Heart left ventricle (tissue), 16 donors: ENCODE data around the gene ABLIM2. TPM values are rescaled to one million over a fixed set of nuclear protein-coding genes. Genes with fewer than 3 reads are reported as not detected.

ENCODE experiments used
- ATAC-seq, 4 donors: fragments of 200-7000 bp; cut with Tn5 transposase; one replicate each; pipeline ENCODE4 v1.9.1; 2020 to 2022; ENCODE audit warnings: moderate library complexity in 4 of 4, mild to moderate bottlenecking in 3 of 4, moderate number of reproducible peaks in 1 of 4
- DNase-seq, 5 donors: peaks; one replicate each; pipeline ENCODE4 v3.0.0-alpha.2; 2020
- H3K27ac ChIP-seq, 12 donors: fragments of 200-600 bp; sonication (generic) in 4 of 12; one replicate each; pipeline versions ENCODE4 v1.5.0 to v1.8.0; 2016 to 2022; ENCODE audit warnings: mild to moderate bottlenecking in 2 of 12
- H3K27me3 ChIP-seq, 9 donors: fragments of 200-600 bp; sonication (generic) in 2 of 9; one replicate each; pipeline versions ENCODE4 v1.5.1 to v1.8.0; 2016 to 2022; ENCODE audit warnings: mild to moderate bottlenecking in 3 of 9
- H3K36me3 ChIP-seq, 9 donors: fragments of 200-600 bp; sonication (generic) in 2 of 9; one replicate each; pipeline versions ENCODE4 v1.5.0 to v1.8.0; 2018 to 2022; ENCODE audit warnings: mild to moderate bottlenecking in 2 of 9
- H3K4me1 ChIP-seq, 12 donors: fragments of 200-600 bp; sonication (generic) in 4 of 12; one replicate each; pipeline versions ENCODE4 v1.5.0 to v1.8.0; 2016 to 2022; ENCODE audit warnings: mild to moderate bottlenecking in 3 of 12
- H3K4me3 ChIP-seq, 12 donors: fragments of 200-600 bp; sonication (generic) in 4 of 12; one replicate each; pipeline versions ENCODE4 v1.5.0 to v1.8.0; 2017 to 2022; ENCODE audit warnings: mild to moderate bottlenecking in 9 of 12, moderate library complexity in 4 of 12
- H3K9me3 ChIP-seq, 12 donors: fragments of 200-600 bp; sonication (generic) in 4 of 12; one replicate each; pipeline versions ENCODE4 v1.5.0 to v1.8.0; 2016 to 2022; ENCODE audit warnings: mild to moderate bottlenecking in 1 of 12
- POLR2A ChIP-seq, 2 donors: fragments of 450-650 bp; IDR thresholded peaks; one replicate each; pipeline ENCODE4 v1.6.1; 2017; ENCODE audit warnings: antibody characterized with exemption in 2 of 2, mild to moderate bottlenecking in 2 of 2, moderate library complexity in 2 of 2
- WGBS, 4 donors: extraction: QIAGEN DNeasy Blood & Tissue Kit in 2 of 4; methylation state at CpG; one replicate each; pipeline versions ENCODE4 v1.1.5 to v1.1.7; 2013 to 2018; 5-methylcytosine and 5-hydroxymethylcytosine counted together
- intact Hi-C, 10 donors: fragments of 100-400 bp; cut with DNase I; formaldehyde crosslinking; loops; one replicate each; pipeline versions ENCODE4 v1.11.1 to v1.14.2; 2022
- polyA plus RNA-seq, 2 donors: library from polyadenylated mRNA; stranded (reverse); fragments of 200-250 nt; gene quantifications; one replicate each; pipeline ENCODE4 v1.2.3, GENCODE V29; 2013
- total RNA-seq, 9 donors: library from RNA; depleted of rRNA in 2 of 9; stranded (reverse); fragments of >200 nt in 2 of 9; fragmentation: NEBNext Ultra II Directional in 3 of 9; extraction: Animal tissue kit (Norgen Biotek cat#: 25700) in 3 of 9; gene quantifications; one replicate each; pipeline versions ENCODE4 v1.1.0 to v1.2.4, GENCODE V29; 2016 to 2023
- TF ChIP-seq, protein P1 (sequence below), 12 donors: fragments of 200-600 bp; sonication (generic) in 4 of 12; IDR thresholded peaks; one replicate each; pipeline versions ENCODE4 v1.5.0 to v1.8.0; 2018 to 2022; ENCODE audit warnings: antibody characterized with exemption in 12 of 12, mild to moderate bottlenecking in 5 of 12
- donor health status: ischemic (EF 13 %, LVEDD 7.1; RV severe dilation, severe dysfunction).
- donor health status: healthy with polysubstance abuse.
- donor health status: DM: no; HTN: yes; CAD: no.
- donor health status: DM: no; HTN: no; CAD: no.
- donor health status: ischemic (EF 25% LVEDD 6.9; RV normal size, moderate dysfunction).
- donor health status: ischemic (EF 25% LVEDD 5.7; RV mildly dilated, moderate dysfunction).
- donor health status: healthy.
- donor health status: DM: yes; HTN: yes; CAD: no.
- donor health status: ischemic (EF 35%, LVEDD 5.7; RV mildly dilated, moderate dysfunction).
- donor health status: nonischemic (EF 11% LVEDD 7.7; RV severe dilation, severe dysfunction).
- donor health status: DM: yes; HTN: yes; CAD: no.
- donor health status: PGD.
- donor health status: ischemic (EF 29% LVEDD 5.4; RV normal size, mild dysfunction).
- donor health status: nonischemic (EF 23%, LVEDD 6.1; RV moderate dilation, normal function).

Gene ABLIM2
- total and polyA plus RNA-seq, 11 donors = 11.1 to 27.9 (median 18.4) TPM

DNA sequence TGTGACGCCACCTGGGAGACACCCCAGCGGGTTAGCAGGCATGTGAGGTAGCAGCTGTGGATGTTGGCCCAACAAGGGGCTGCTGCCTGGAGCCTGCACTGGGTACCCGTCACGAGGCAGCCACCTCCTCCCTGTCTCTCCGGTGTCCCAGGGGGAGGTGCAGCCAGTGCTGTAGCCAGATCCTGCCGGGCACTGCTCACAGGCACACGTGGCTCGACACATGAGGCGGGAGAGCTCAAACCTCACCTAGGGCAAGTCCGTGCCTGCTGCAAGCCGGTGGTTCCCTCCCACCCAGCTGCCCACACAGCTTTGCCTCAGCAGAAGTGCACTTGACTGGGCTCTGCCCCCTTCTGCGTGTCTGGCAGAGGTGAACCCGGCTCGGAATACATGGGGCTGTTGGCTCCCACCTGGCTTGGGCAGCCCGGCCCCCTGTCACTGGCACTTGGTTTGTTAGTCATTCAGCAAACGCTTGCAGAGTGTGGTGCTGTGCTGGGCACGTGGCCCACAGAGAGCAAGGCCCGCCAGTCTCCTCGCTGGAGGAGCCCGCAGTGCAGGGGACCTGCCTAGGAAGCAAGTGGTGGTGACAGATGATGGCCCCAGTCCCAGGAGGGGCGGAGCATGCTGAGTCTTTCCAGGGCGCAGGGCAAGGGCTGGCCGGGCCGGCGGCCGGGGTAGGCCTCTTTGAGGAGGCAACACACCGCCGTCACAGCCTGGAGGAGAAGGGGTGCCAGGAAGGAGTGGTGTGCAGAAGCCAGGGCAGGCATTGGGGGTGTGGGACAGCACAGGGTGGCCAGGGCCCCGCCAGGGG is 30.3 kb upstream of the ABLIM2 start:
- no peaks in the 10 kb centered on the region for H3K27me3 ChIP-seq
- peak overlapping the region in 11 of 12 donors; percentile 58 to 95 (median 80) for H3K27ac ChIP-seq
- H3K36me3 ChIP-seq = no peaks in the 10 kb centered on the region
- DNase-seq = peak; percentile 84 to 94 (median 91)
- peak; percentile 87 to 89 (median 88) for ATAC-seq
- H3K9me3 ChIP-seq = no peaks in the 10 kb centered on the region
- intact Hi-C loops = no loop called here
- peak overlapping the region in 1 of 12 donors; percentile 23 for H3K4me3 ChIP-seq
- H3K4me1 ChIP-seq = peaks cover 14 to 66% (median 49%) of the 10 kb centered on the region in 12 donors
- TF ChIP-seq, protein P1, sequence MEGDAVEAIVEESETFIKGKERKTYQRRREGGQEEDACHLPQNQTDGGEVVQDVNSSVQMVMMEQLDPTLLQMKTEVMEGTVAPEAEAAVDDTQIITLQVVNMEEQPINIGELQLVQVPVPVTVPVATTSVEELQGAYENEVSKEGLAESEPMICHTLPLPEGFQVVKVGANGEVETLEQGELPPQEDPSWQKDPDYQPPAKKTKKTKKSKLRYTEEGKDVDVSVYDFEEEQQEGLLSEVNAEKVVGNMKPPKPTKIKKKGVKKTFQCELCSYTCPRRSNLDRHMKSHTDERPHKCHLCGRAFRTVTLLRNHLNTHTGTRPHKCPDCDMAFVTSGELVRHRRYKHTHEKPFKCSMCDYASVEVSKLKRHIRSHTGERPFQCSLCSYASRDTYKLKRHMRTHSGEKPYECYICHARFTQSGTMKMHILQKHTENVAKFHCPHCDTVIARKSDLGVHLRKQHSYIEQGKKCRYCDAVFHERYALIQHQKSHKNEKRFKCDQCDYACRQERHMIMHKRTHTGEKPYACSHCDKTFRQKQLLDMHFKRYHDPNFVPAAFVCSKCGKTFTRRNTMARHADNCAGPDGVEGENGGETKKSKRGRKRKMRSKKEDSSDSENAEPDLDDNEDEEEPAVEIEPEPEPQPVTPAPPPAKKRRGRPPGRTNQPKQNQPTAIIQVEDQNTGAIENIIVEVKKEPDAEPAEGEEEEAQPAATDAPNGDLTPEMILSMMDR (IDR thresholded peaks at IDR 0.05) = peak in 1 of 12 donors; percentile 8
- peak in 1 of 2 donors; percentile 40 for TF ChIP-seq POLR2A (IDR thresholded peaks at IDR 0.05)
- WGBS, 4 donors = 42 to 50% (median 44%) methylated on average over 18 to 29 of the region's 29 CpGs

DNA sequence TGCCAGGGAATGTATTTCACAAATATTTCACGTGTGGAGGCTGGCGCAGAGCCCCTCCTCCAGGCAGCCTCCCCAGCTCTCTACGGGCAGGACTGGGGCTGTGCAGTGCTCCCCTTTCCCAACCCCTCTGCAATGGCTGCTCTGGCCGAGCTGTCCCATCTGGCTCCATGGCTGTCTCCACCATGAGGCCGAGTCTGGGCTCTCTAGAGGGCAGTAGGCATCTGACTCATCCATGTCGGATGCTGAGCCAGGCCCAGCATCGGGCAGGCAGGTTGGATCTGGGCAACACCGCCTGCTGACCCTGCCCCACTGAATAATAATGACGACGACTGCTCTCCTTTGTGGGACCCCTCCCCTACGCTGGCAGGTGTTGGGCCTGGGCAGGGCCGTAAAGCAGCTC is 29.5 kb upstream of the ABLIM2 start:
- no peak for ATAC-seq

DNA sequence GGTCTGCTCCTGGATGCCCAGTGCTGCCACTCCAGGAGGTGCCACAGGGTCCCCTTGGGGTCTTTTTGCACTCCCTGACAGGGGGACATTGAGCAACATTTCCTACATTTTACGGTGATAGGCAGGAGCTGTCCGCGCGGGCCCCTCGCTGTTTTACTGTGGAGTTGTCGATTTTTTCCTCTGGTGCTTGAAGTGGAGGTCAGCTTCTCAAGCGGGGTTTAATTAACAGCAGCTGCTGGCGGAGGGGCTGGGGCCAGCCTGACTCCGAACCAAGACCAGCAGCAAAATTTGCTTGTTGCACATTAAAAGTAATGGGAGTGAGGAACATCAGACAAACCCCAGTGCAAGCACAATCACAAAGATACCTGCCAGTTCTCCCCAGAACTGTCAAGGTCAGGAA is 27.3 kb upstream of the ABLIM2 start:
- no peak for DNase-seq
- no peak for ATAC-seq
- H3K27ac ChIP-seq = no peak overlapping the region
- peaks cover 0 to 3% (median 0%) of the 10 kb centered on the region in 12 donors for H3K9me3 ChIP-seq
- intact Hi-C loops = no loop called here
- TF ChIP-seq, protein P1 (IDR thresholded peaks at IDR 0.05) = no peak
- no peak for TF ChIP-seq POLR2A (IDR thresholded peaks at IDR 0.05)
- no peaks in the 10 kb centered on the region for H3K36me3 ChIP-seq
- 73 to 91% (median 81%) methylated on average over 9 of the region's 9 CpGs for WGBS, 4 donors
- H3K4me1 ChIP-seq = peaks cover 18 to 74% (median 56%) of the 10 kb centered on the region in 12 donors
- no peaks in the 10 kb centered on the region for H3K27me3 ChIP-seq
- no peak overlapping the region for H3K4me3 ChIP-seq

More for the DNA sequence above, 29.5 kb upstream of the ABLIM2 start:
- Histone ChIP-seq H3K36me3 (no peaks in the 10 kb centered on the region), H3K4me1 (peaks cover 14 to 74% (median 56%) of the 10 kb centered on the region in 12 donors), H3K9me3 (peaks cover 0 to 3% (median 0%) of the 10 kb centered on the region in 12 donors), H3K4me3 (no peak overlapping the region), H3K27me3 (no peaks in the 10 kb centered on the region), H3K27ac (peak overlapping the region in 4 of 12 donors; percentile 80 to 95 (median 84))
- 78 to 93% (median 87%) methylated on average over 11 to 12 of the region's 12 CpGs for WGBS, 4 donors
- intact Hi-C loops = no loop called here
- no peak for DNase-seq
- TF ChIP-seq, protein P1 (IDR thresholded peaks at IDR 0.05) = no peak
- TF ChIP-seq POLR2A (IDR thresholded peaks at IDR 0.05) = no peak

DNA sequence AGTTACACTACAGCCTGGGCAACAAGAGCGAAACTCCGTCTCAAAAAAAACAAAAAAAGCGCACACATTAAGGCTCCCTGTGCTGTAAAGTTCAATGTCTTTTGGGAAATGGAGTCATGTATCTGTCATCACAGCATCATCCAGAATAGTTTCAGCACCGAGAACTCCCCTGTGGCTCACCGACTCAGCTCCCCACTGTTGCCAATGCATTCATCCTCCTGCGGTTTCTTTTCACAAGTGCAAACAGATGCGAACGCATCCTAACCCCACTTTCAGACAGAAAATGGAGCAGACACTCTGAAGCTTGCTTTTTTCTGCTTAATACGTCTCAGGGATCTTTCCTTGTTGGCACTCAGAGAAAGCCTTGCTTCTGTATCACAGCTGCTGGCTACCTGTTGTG is 26.7 kb upstream of the ABLIM2 start:
- Histone ChIP-seq H3K27ac (no peak overlapping the region), H3K36me3 (no peaks in the 10 kb centered on the region), H3K9me3 (peaks cover 0 to 3% (median 0%) of the 10 kb centered on the region in 12 donors), H3K4me1 (peaks cover 15 to 74% (median 53%) of the 10 kb centered on the region in 12 donors), H3K27me3 (no peaks in the 10 kb centered on the region), H3K4me3 (no peak overlapping the region)
- DNase-seq = no peak
- no peak for ATAC-seq
- intact Hi-C loops = no loop called here
- WGBS, 4 donors = 65 to 80% (median 73%) methylated on average over 9 of the region's 9 CpGs
- TF ChIP-seq, protein P1 (IDR thresholded peaks at IDR 0.05) = no peak
- TF ChIP-seq POLR2A (IDR thresholded peaks at IDR 0.05) = no peak
